Loucy (cell line): ENCODE results near the gene PRRC2C.

ENCODE experiments used
- H2AFZ ChIP-seq: fragments of 200-600 bp; sonication (generic); 2 replicates; pipeline ENCODE4 v1.6.0; 2016; ENCODE audit warnings: antibody characterized with exemption, mild to moderate bottlenecking, low read length, moderate library complexity
- H3F3A ChIP-seq: fragments of 200-600 bp; 2 replicates; pipeline ENCODE4 v1.6.0; 2016; ENCODE audit warnings: antibody characterized with exemption, low read depth, mild to moderate bottlenecking
- H3K27me3 ChIP-seq: fragments of 200-600 bp; sonication (generic); 2 replicates; pipeline ENCODE4 v1.6.1; 2014; ENCODE audit warnings: low read length, mild to moderate bottlenecking; ENCODE audit not compliant: insufficient read depth, poor library complexity, severe bottlenecking
- H3K36me3 ChIP-seq: fragments of 200-600 bp; sonication (generic); 2 replicates; pipeline ENCODE4 v1.6.1; 2016; ENCODE audit warnings: low read length; ENCODE audit not compliant: insufficient read depth
- H3K4me1 ChIP-seq: fragments of 200-600 bp; sonication (generic); 2 replicates; pipeline ENCODE4 v1.5.1; 2014; ENCODE audit warnings: low read length, mild to moderate bottlenecking; ENCODE audit not compliant: insufficient read depth, poor library complexity, severe bottlenecking
- H3K4me2 ChIP-seq: fragments of 200-600 bp; sonication (generic); 2 replicates; pipeline ENCODE4 v1.6.0; 2014; ENCODE audit warnings: antibody characterized with exemption, low read length, low read depth, mild to moderate bottlenecking; ENCODE audit not compliant: poor library complexity, severe bottlenecking
- H3K4me3 ChIP-seq: fragments of 200-600 bp; sonication (generic); 2 replicates; pipeline ENCODE4 v1.5.1; 2014; ENCODE audit warnings: low read length, mild to moderate bottlenecking, mixed read lengths; ENCODE audit not compliant: poor library complexity, severe bottlenecking
- H3K79me2 ChIP-seq: fragments of 200-600 bp; sonication (generic); 2 replicates; pipeline ENCODE4 v1.6.1; 2014; ENCODE audit warnings: low read length; ENCODE audit not compliant: insufficient read depth
- H3K9ac ChIP-seq: fragments of 200-600 bp; sonication (generic); 2 replicates; pipeline ENCODE4 v1.6.0; 2014; ENCODE audit warnings: mild to moderate bottlenecking, low read depth, low read length, moderate library complexity; ENCODE audit not compliant: poor library complexity, severe bottlenecking
- H3K9me2 ChIP-seq: fragments of 200-600 bp; sonication (generic); replicated peaks from 2 replicates; pipeline ENCODE4 v1.6.1; 2016; ENCODE audit warnings: low read depth, low read length, mixed read lengths
- H3K9me3 ChIP-seq: fragments of 200-600 bp; sonication (generic); 2 replicates; pipeline ENCODE4 v1.6.1; 2014; ENCODE audit warnings: mild to moderate bottlenecking, antibody characterized with exemption, low read length, low read depth; ENCODE audit not compliant: insufficient read depth
- H4K20me1 ChIP-seq: fragments of 200-600 bp; sonication (generic); 2 replicates; pipeline ENCODE4 v1.6.0; 2014; ENCODE audit warnings: antibody characterized with exemption, low read length, mild to moderate bottlenecking; ENCODE audit not compliant: insufficient read depth, poor library complexity, severe bottlenecking
- CTCF ChIP-seq: fragments of 200-600 bp; sonication (generic); conservative IDR thresholded peaks from 2 replicates; pipeline ENCODE4 v1.5.1; 2014; ENCODE audit warnings: mild to moderate bottlenecking, antibody characterized with exemption, low read length
- EZH2phosphoT487 ChIP-seq: fragments of 200-600 bp; IDR thresholded peaks from 2 replicates; pipeline ENCODE4 v1.6.1; 2018; ENCODE audit warnings: antibody characterized with exemption, mild to moderate bottlenecking, moderate library complexity, borderline replicate concordance

Gene PRRC2C

GRCh38 chr1:171581226-171581625 lies 95.9 kb downstream of the PRRC2C start:
- H3K9me3 ChIP-seq, result no peaks in the 10 kb centered on the region
- no peak overlapping the region for H2AFZ ChIP-seq
- no peaks in the 10 kb centered on the region for H4K20me1 ChIP-seq
- no peaks in the 10 kb centered on the region for H3K27me3 ChIP-seq
- H3K4me1 ChIP-seq, result no peaks in the 10 kb centered on the region
- H3K9me2 ChIP-seq, result no peaks in the 10 kb centered on the region
- H3K9ac ChIP-seq, result no peak overlapping the region
- no peak for TF ChIP-seq EZH2phosphoT487
- no peak for TF ChIP-seq CTCF
- H3K4me3 ChIP-seq, result no peak overlapping the region
- H3K79me2 ChIP-seq, result no peaks in the 10 kb centered on the region
- H3F3A ChIP-seq, result no peaks in the 10 kb centered on the region
- H3K4me2 ChIP-seq, result no peak overlapping the region
- peaks cover 91% of the 10 kb centered on the region for H3K36me3 ChIP-seq

GRCh38 chr1:171581766-171582165 lies 96.4 kb downstream of the PRRC2C start:
- H2AFZ ChIP-seq, result no peak overlapping the region
- no peak for TF ChIP-seq EZH2phosphoT487
- no peak for TF ChIP-seq CTCF
- H3K4me1 ChIP-seq, result no peaks in the 10 kb centered on the region
- H3K9me3 ChIP-seq, result no peaks in the 10 kb centered on the region
- H3K27me3 ChIP-seq, result no peaks in the 10 kb centered on the region
- H3K36me3 ChIP-seq, result peaks cover 87% of the 10 kb centered on the region
- no peaks in the 10 kb centered on the region for H3K79me2 ChIP-seq
- H3K9ac ChIP-seq, result no peak overlapping the region
- H3K4me2 ChIP-seq, result no peak overlapping the region
- H3K9me2 ChIP-seq, result no peaks in the 10 kb centered on the region
- no peaks in the 10 kb centered on the region for H4K20me1 ChIP-seq
- no peaks in the 10 kb centered on the region for H3F3A ChIP-seq
- H3K4me3 ChIP-seq, result no peak overlapping the region

GRCh38 chr1:171582589-171582988 lies 97.3 kb downstream of the PRRC2C start:
- Histone ChIP-seq H3K9me3 (no peaks in the 10 kb centered on the region), H3K9me2 (no peaks in the 10 kb centered on the region), H3K4me2 (no peak overlapping the region), H3K79me2 (no peaks in the 10 kb centered on the region), H3F3A (no peaks in the 10 kb centered on the region), H3K4me1 (no peaks in the 10 kb centered on the region), H4K20me1 (no peaks in the 10 kb centered on the region), H3K36me3 (peaks cover 87% of the 10 kb centered on the region), H3K27me3 (no peaks in the 10 kb centered on the region), H2AFZ (no peak overlapping the region), H3K9ac (no peak overlapping the region), H3K4me3 (no peak overlapping the region)
- no peak for TF ChIP-seq CTCF
- no peak for TF ChIP-seq EZH2phosphoT487
